Body of pancreas (tissue), 4 donors: ENCODE measurements around the gene ASCC3.

Experiments
- CTCF ChIP-seq, 7 experiments: fragments of 450-650 bp in 4 of 7; fragments of 200-600 bp in 3 of 7; sonication (generic) in 3 of 7; IDR thresholded peaks; one replicate each; pipeline ENCODE4 v1.5.1; 2016 to 2019; ENCODE audit warnings: antibody characterized with exemption in 7 of 7
- POLR2A ChIP-seq, 3 donors: fragments of 450-650 bp; IDR thresholded peaks; one replicate each; pipeline ENCODE4 v1.6.1; 2016; ENCODE audit warnings: antibody characterized with exemption in 3 of 3, mild to moderate bottlenecking in 2 of 3

DNA sequence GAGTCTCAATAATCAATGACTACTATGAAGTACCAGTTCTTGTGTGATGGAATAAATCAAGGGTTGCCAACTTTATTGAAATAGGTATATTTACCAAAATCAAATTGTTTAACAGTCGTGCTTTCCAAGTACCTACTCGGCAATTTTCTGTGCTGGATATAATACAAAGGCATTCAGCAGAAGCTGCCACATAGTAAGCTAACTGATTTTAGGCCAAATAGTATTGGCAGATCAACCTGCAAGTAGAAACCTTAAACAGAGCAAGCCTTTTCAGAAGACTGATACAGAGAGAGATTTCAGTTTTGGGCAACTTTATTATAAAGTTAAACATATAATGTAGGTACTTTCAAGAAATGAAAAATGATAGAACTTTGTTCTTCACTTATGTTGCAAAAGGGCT lies 174.6 kb downstream of the ASCC3 start:
- no peak for TF ChIP-seq CTCF (IDR thresholded peaks at IDR 0.05)
- TF ChIP-seq POLR2A (IDR thresholded peaks at IDR 0.05): no peak
